H1 (cell line): Measurements from ENCODE around the gene ITGAE. TPM values are rescaled to one million over a fixed set of nuclear protein-coding genes. Genes with fewer than 3 reads are reported as not detected.

Source experiments
- ATF3 ChIP-seq: IDR thresholded peaks from 2 replicates; pipeline ENCODE4 v1.6.1; 2011; ENCODE audit warnings: low read depth, mild to moderate bottlenecking, low read length; ENCODE audit not compliant: insufficient read depth
- BACH1 ChIP-seq: IDR thresholded peaks from 2 replicates; pipeline ENCODE4 v1.6.1; 2012; ENCODE audit warnings: low read length, improper control_type of control experiment
- BRCA1 ChIP-seq: IDR thresholded peaks from 2 replicates; pipeline ENCODE4 v1.6.1; 2012; ENCODE audit warnings: low read depth, low read length, improper control_type of control experiment
- CREB1 ChIP-seq: IDR thresholded peaks from 2 replicates; pipeline ENCODE4 v1.6.1; 2012; ENCODE audit warnings: inconsistent platforms
- CTBP2 ChIP-seq: IDR thresholded peaks from 2 replicates; pipeline ENCODE4 v1.7.0; 2011; ENCODE audit warnings: borderline replicate concordance, mild to moderate bottlenecking, moderate library complexity, mixed read lengths, low read length; ENCODE audit not compliant: insufficient read depth, insufficient read length
- FOSL1 ChIP-seq: IDR thresholded peaks from 2 replicates; pipeline ENCODE4 v1.6.1; 2011; ENCODE audit warnings: mild to moderate bottlenecking, low read depth, low read length, moderate library complexity; ENCODE audit not compliant: insufficient read depth
- GABPA ChIP-seq: IDR thresholded peaks from 2 replicates; pipeline ENCODE4 v1.6.1; 2011; ENCODE audit warnings: mild to moderate bottlenecking, low read length, moderate library complexity, borderline replicate concordance; ENCODE audit not compliant: insufficient read depth
- GTF2F1 ChIP-seq: IDR thresholded peaks from 2 replicates; pipeline ENCODE4 v1.6.1; 2012; ENCODE audit warnings: low read depth, low read length, improper control_type of control experiment, borderline replicate concordance
- HDAC2 ChIP-seq, 2 experiments: fragments of 300-600 bp in 1 of 2; sonication (generic) in 1 of 2; IDR thresholded peaks; 2 replicates each; pipeline ENCODE4 v1.6.1; 2011 to 2012; ENCODE audit warnings: low read depth in 2 of 2, low read length in 2 of 2, mild to moderate bottlenecking in 2 of 2, moderate library complexity in 2 of 2, borderline replicate concordance in 1 of 2, inconsistent platforms in 1 of 2
- JUN ChIP-seq: IDR thresholded peaks from 2 replicates; pipeline ENCODE4 v1.6.1; 2011; ENCODE audit warnings: low read depth, mild to moderate bottlenecking, improper control_type of control experiment, low read length
- KDM4A ChIP-seq: IDR thresholded peaks from one replicate; pipeline ENCODE4 v1.7.1; 2012; ENCODE audit warnings: low read depth, mild to moderate bottlenecking, moderate library complexity, low read length, inconsistent platforms; ENCODE audit not compliant: severe bottlenecking
- NRF1 ChIP-seq: IDR thresholded peaks from 2 replicates; pipeline ENCODE4 v1.6.1; 2011; ENCODE audit warnings: mild to moderate bottlenecking, low read depth, low read length, improper control_type of control experiment
- POLR2A ChIP-seq, 2 experiments: IDR thresholded peaks; 1 replicate in 1 of 2; 2 replicates in 1 of 2; pipeline ENCODE4 v1.6.1; 2011; ENCODE audit warnings: low read depth in 2 of 2, low read length in 2 of 2, mild to moderate bottlenecking in 2 of 2; ENCODE audit errors: control extremely low read depth in 1 of 2
- POU5F1 ChIP-seq: IDR thresholded peaks from 2 replicates; pipeline ENCODE4 v1.6.1; 2011; ENCODE audit warnings: low read depth, mild to moderate bottlenecking, low read length, moderate library complexity
- RAD21 ChIP-seq, 2 experiments: IDR thresholded peaks in 1 of 2; conservative IDR thresholded peaks in 1 of 2; 2 replicates each; pipeline ENCODE4 v1.6.1; 2011; ENCODE audit warnings: low read depth in 2 of 2, low read length in 2 of 2, improper control_type of control experiment in 1 of 2, inconsistent platforms in 1 of 2, mild to moderate bottlenecking in 1 of 2, moderate library complexity in 1 of 2
- RBBP5 ChIP-seq: IDR thresholded peaks from 2 replicates; pipeline ENCODE4 v1.7.1; 2012; ENCODE audit warnings: low read depth, mild to moderate bottlenecking, inconsistent platforms, low read length, moderate library complexity, borderline replicate concordance
- SIX5 ChIP-seq: IDR thresholded peaks from 2 replicates; pipeline ENCODE4 v1.6.1; 2011; ENCODE audit warnings: mild to moderate bottlenecking, low read depth, low read length
- SP2 ChIP-seq: IDR thresholded peaks from 2 replicates; pipeline ENCODE4 v1.6.1; 2012; ENCODE audit warnings: mild to moderate bottlenecking, low read length, inconsistent platforms
- SP4 ChIP-seq: IDR thresholded peaks from 2 replicates; pipeline ENCODE4 v1.6.1; 2012; ENCODE audit warnings: low read length, inconsistent platforms
- TBP ChIP-seq: IDR thresholded peaks from 2 replicates; pipeline ENCODE4 v1.6.1; 2011; ENCODE audit warnings: low read depth, low read length, improper control_type of control experiment
- TCF12 ChIP-seq: IDR thresholded peaks from 2 replicates; pipeline ENCODE4 v1.6.1; 2011; ENCODE audit warnings: low read depth, mild to moderate bottlenecking, low read length
- ZNF274 ChIP-seq: IDR thresholded peaks from 2 replicates; pipeline ENCODE4 v1.7.0; 2012; ENCODE audit warnings: low read length, borderline replicate concordance; ENCODE audit errors: extremely low read depth
- polyA plus RNA-seq, 7 experiments: library from polyadenylated mRNA; depleted of rRNA in 3 of 7; stranded (reverse) in 5 of 7; unstranded in 2 of 7; fragments of >200 nt in 5 of 7; fragments of 200-250 nt in 2 of 7; gene quantifications; 1 replicate in 5 of 7; 2 replicates in 1 of 7; 4 replicates in 1 of 7; pipeline versions ENCODE4 v1.2.1 to v1.2.3, GENCODE V29; 2011 to 2013; ENCODE audit warnings: missing spikeins in 2 of 7, mixed read lengths in 2 of 7
- total RNA-seq: library from RNA; stranded (reverse); fragmentation: NEBNext Ultra II Directional; extraction: Animal tissue kit (Norgen Biotek cat#: 25700); gene quantifications from 2 replicates; pipeline ENCODE4 v1.2.1, GENCODE V29; 2021
- TF ChIP-seq, protein P1 (sequence below): IDR thresholded peaks from 2 replicates; pipeline ENCODE4 v1.6.1; 2012; ENCODE audit warnings: inconsistent platforms

ITGAE gene
- total and polyA plus RNA-seq, 2 of the 8 experiments (the other 6 are each of a cell fraction or from before 2014, with no cell fraction given): 23.2 to 43.1 TPM

GRCh38 chr17:3754458-3755334 is 46.3 kb downstream of the ITGAE start (continued):
- TF ChIP-seq CTBP2 (no peak), FOSL1 (no peak), SIX5 (no peak), NRF1 (peak; percentile 51), ATF3 (no peak), JUN (no peak), SP2 (no peak), GABPA (no peak), CREB1 (peak; percentile 38), POLR2A (IDR thresholded peaks at IDR 0.05; ENCODE audit: control extremely low read depth in 1 of 2, low read depth in 2 of 2, low read length in 2 of 2) (peak in 1 of 2 experiments; percentile 74; a peak in 2 of 3 replicates), BACH1 (no peak), TCF12 (0 out of 2 replicates have a peak, but pooled peaks have one; percentile 38), GTF2F1 (no peak), ZNF274 (no peak), RBBP5 (no peak), KDM4A (no peak), RAD21 (IDR thresholded peaks at IDR 0.05 in 1 of 2, conservative IDR thresholded peaks at IDR 0.05 in 1 of 2; ENCODE audit: low read depth in 2 of 2, low read length in 2 of 2) (no peak), HDAC2 (IDR thresholded peaks at IDR 0.05; ENCODE audit: borderline replicate concordance in 1 of 2, low read depth in 2 of 2, low read length in 2 of 2) (no peak), POU5F1 (no peak), SP4 (no peak; the same call in none of the 2 replicates), TBP (peak; percentile 71; the same call in 1 of the 2 replicates), BRCA1 (no peak)
- TF ChIP-seq, protein P1, sequence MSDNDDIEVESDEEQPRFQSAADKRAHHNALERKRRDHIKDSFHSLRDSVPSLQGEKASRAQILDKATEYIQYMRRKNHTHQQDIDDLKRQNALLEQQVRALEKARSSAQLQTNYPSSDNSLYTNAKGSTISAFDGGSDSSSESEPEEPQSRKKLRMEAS: no peak
